ENCODE results near the gene LRRC59. TPM values are rescaled to one million over a fixed set of nuclear protein-coding genes. Genes with fewer than 3 reads are reported as not detected.

LRRC59 gene
- total and polyA plus RNA-seq, 2 experiments from 2014 or later: 105 to 121 TPM

GRCh38 chr17:50364715-50365114 lies 32.6 kb downstream of the LRRC59 start:
- Histone ChIP-seq H2AFZ (no peak overlapping the region), H3K4me2 (no peak overlapping the region)

GRCh38 chr17:50364061-50364458 lies 33.3 kb downstream of the LRRC59 start:
- Histone ChIP-seq H3K36me3 (replicated peaks; ENCODE audit: insufficient read depth, low read depth) (no peaks in the 10 kb centered on the region), H3K9me3 (ENCODE audit: low read depth) (no peaks in the 10 kb centered on the region), H3K9me2 (replicated peaks; ENCODE audit: insufficient read depth) (no peaks in the 10 kb centered on the region), H2AFZ (no peak overlapping the region), H3K27me3 (no peaks in the 10 kb centered on the region), H3K4me2 (no peak overlapping the region), H3K4me3 (no peak overlapping the region), H3K27ac (no peak overlapping the region), H4K20me1 (ENCODE audit: insufficient read depth, poor library complexity, severe bottlenecking) (no peaks in the 10 kb centered on the region), H3K79me2 (peaks cover 2% of the 10 kb centered on the region), H3K4me1 (ENCODE audit: insufficient read depth) (peaks cover 7% of the 10 kb centered on the region)
- TF ChIP-seq EZH2 (IDR thresholded peaks at IDR 0.05; ENCODE audit: borderline replicate concordance): no peak
- no peak for TF ChIP-seq CTCF (IDR thresholded peaks at IDR 0.05; ENCODE audit: poor library complexity)
- no peak for TF ChIP-seq EZH2phosphoT487 (IDR thresholded peaks at IDR 0.05; ENCODE audit: low read depth, severe bottlenecking, unreplicated experiment)
- no peak for DNase-seq (ENCODE audit: low spot score)
- 64% methylated on average over 4 of the region's 4 CpGs for WGBS (ENCODE audit: low lambda C conversion rate, missing lambda C conversion rate)

More at GRCh38 chr17:50364715-50365114, 32.6 kb downstream of the LRRC59 start:
- Histone ChIP-seq H3K4me1 (ENCODE audit: insufficient read depth) (peaks cover 7% of the 10 kb centered on the region), H3K9me3 (ENCODE audit: low read depth) (no peaks in the 10 kb centered on the region), H3K79me2 (peaks cover 2% of the 10 kb centered on the region), H4K20me1 (ENCODE audit: insufficient read depth, poor library complexity, severe bottlenecking) (no peaks in the 10 kb centered on the region), H3K9me2 (replicated peaks; ENCODE audit: insufficient read depth) (no peaks in the 10 kb centered on the region), H3K36me3 (replicated peaks; ENCODE audit: insufficient read depth, low read depth) (no peaks in the 10 kb centered on the region), H3K4me3 (no peak overlapping the region), H3K27me3 (no peaks in the 10 kb centered on the region), H3K27ac (no peak overlapping the region)
- TF ChIP-seq EZH2 (IDR thresholded peaks at IDR 0.05; ENCODE audit: borderline replicate concordance) (no peak), CTCF (IDR thresholded peaks at IDR 0.05; ENCODE audit: poor library complexity) (peak; percentile 24), EZH2phosphoT487 (IDR thresholded peaks at IDR 0.05; ENCODE audit: low read depth, severe bottlenecking, unreplicated experiment) (no peak)
- whole genome bisulfite sequencing (ENCODE audit: low lambda C conversion rate, missing lambda C conversion rate): 80% methylated on average over 9 of the region's 9 CpGs
- DNase-seq (ENCODE audit: low spot score): peak; percentile 58

GRCh38 chr17:50363217-50364060 lies 33.9 kb downstream of the LRRC59 start:
- Histone ChIP-seq H3K4me1 (ENCODE audit: insufficient read depth) (peaks cover 7% of the 10 kb centered on the region), H3K36me3 (replicated peaks; ENCODE audit: insufficient read depth, low read depth) (no peaks in the 10 kb centered on the region), H3K27me3 (no peaks in the 10 kb centered on the region), H3K4me2 (no peak overlapping the region), H3K9me3 (ENCODE audit: low read depth) (no peaks in the 10 kb centered on the region), H3K79me2 (no peaks in the 10 kb centered on the region), H2AFZ (no peak overlapping the region), H4K20me1 (ENCODE audit: insufficient read depth, poor library complexity, severe bottlenecking) (no peaks in the 10 kb centered on the region), H3K27ac (peak overlapping the region; percentile 31), H3K4me3 (no peak overlapping the region), H3K9me2 (replicated peaks; ENCODE audit: insufficient read depth) (no peaks in the 10 kb centered on the region)
- TF ChIP-seq CTCF (IDR thresholded peaks at IDR 0.05; ENCODE audit: poor library complexity) (no peak), EZH2 (IDR thresholded peaks at IDR 0.05; ENCODE audit: borderline replicate concordance) (no peak), EZH2phosphoT487 (IDR thresholded peaks at IDR 0.05; ENCODE audit: low read depth, severe bottlenecking, unreplicated experiment) (no peak)
- DNase-seq (ENCODE audit: low spot score): no peak
- 40% methylated on average over 8 of the region's 8 CpGs for WGBS (ENCODE audit: low lambda C conversion rate, missing lambda C conversion rate)
